Body of pancreas (tissue), 4 donors: ENCODE results near the gene SLC7A4. TPM values are rescaled to one million over a fixed set of nuclear protein-coding genes. Genes with fewer than 3 reads are reported as not detected.

Experiments used
- ATAC-seq: fragments of 150-250 bp; one replicate; pipeline ENCODE4 v1.9.1; 2016
- DNase-seq, 4 donors: peaks; one replicate each; pipeline ENCODE4 v3.0.0-alpha.2; 2019
- H3K27ac ChIP-seq, 4 donors: fragments of 200-600 bp; sonication (generic); 1 replicate in 3 of 4; 2 replicates in 1 of 4; pipeline versions ENCODE4 v1.5.1 to v1.6.1; 2016 to 2019; ENCODE audit warnings: mild to moderate bottlenecking in 1 of 4, mixed read lengths in 1 of 4, moderate library complexity in 1 of 4
- H3K27me3 ChIP-seq, 2 donors: fragments of 200-600 bp; sonication (generic); one replicate each; pipeline ENCODE4 v1.6.0; 2016; ENCODE audit warnings: mild to moderate bottlenecking in 1 of 2
- H3K36me3 ChIP-seq, 2 donors: fragments of 200-600 bp; sonication (generic); replicated peaks in 1 of 2; 2 replicates each; pipeline ENCODE4 v1.5.1; 2016; ENCODE audit warnings: low read depth in 2 of 2; ENCODE audit not compliant: insufficient read depth in 1 of 2
- H3K4me1 ChIP-seq: fragments of 200-600 bp; sonication (generic); one replicate; pipeline ENCODE4 v1.6.0; 2016
- H3K4me3 ChIP-seq, 2 donors: fragments of 200-600 bp; sonication (generic); 1 replicate in 1 of 2; 2 replicates in 1 of 2; pipeline ENCODE4 v1.5.1; 2016 to 2019
- H3K9me3 ChIP-seq, 3 donors: fragments of 200-600 bp; sonication (generic); 1 replicate in 2 of 3; 2 replicates in 1 of 3; pipeline ENCODE4 v1.5.1; 2016
- POLR2A ChIP-seq, 3 donors: fragments of 450-650 bp; IDR thresholded peaks; one replicate each; pipeline ENCODE4 v1.6.1; 2016; ENCODE audit warnings: antibody characterized with exemption in 3 of 3, mild to moderate bottlenecking in 2 of 3
- WGBS, 2 donors: methylation state at CpG; one replicate each; pipeline ENCODE4 v1.1.5; 2017; 5-methylcytosine and 5-hydroxymethylcytosine counted together
- intact Hi-C: fragments of 100-400 bp; cut with DNase I; formaldehyde crosslinking; loops from one replicate; pipeline ENCODE4 v1.15.1; 2023
- total RNA-seq, 2 donors: library from RNA; depleted of rRNA; stranded (reverse); fragments of >200 nt; gene quantifications; one replicate each; pipeline ENCODE4 v1.1.0, GENCODE V29; 2016
- TF ChIP-seq, protein P1 (sequence below), 7 experiments: fragments of 450-650 bp in 4 of 7; fragments of 200-600 bp in 3 of 7; sonication (generic) in 3 of 7; IDR thresholded peaks; one replicate each; pipeline ENCODE4 v1.5.1; 2016 to 2019; ENCODE audit warnings: antibody characterized with exemption in 7 of 7

The SLC7A4 gene
- total RNA-seq, 2 donors from 2014 or later = 1.3 to 1.8 TPM

DNA sequence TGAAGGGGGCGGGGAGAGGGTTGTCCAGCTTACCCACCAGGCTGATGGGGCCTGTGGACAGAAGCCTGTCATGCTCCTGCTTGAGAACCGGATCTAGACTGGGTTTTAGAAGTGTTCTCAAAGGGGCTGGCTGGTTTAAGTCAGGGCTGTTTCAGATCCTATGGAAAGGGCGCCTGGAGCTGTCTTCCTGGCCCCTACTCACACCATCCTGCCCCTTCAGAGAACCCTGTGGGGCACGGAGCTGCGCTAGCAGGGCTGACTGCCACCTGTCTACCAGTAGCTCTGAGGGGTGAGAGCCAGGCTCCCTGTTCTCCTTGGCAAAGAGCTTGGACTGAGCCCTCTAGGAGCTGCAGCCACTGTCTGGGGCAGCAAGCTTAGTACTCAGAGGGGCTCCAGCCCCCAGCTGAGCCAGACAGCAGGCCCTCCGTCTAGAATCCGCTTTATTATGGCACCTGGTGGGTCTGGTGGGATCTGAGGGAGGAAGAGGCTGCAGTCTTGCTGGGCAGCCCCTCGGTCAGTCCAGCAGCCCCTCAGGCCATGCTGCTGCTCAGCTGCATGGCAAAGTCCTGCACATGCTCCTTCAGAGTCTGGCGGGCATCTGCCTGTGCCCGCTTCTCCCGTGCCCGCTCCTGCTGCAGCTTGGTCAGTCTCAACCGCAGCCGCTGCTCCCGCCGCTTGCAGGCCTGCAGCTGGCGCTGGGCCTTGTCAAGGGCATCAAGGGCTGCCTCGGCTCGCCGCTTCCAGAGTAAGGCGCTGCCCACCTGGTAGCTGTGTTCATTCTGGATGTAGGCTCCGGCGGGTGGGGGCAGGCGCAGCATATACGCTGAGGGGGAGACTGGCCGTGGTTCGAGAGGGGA, 32.8 kb downstream of the SLC7A4 start:
- H3K36me3 ChIP-seq = peaks cover 0 to 6% of the 10 kb centered on the region in 2 donors
- H3K4me3 ChIP-seq = no peak overlapping the region
- ATAC-seq (no peak), DNase-seq (no peak)
- H3K4me1 ChIP-seq = peaks cover 35% of the 10 kb centered on the region
- intact Hi-C loops = no loop called here
- TF ChIP-seq, protein P1, sequence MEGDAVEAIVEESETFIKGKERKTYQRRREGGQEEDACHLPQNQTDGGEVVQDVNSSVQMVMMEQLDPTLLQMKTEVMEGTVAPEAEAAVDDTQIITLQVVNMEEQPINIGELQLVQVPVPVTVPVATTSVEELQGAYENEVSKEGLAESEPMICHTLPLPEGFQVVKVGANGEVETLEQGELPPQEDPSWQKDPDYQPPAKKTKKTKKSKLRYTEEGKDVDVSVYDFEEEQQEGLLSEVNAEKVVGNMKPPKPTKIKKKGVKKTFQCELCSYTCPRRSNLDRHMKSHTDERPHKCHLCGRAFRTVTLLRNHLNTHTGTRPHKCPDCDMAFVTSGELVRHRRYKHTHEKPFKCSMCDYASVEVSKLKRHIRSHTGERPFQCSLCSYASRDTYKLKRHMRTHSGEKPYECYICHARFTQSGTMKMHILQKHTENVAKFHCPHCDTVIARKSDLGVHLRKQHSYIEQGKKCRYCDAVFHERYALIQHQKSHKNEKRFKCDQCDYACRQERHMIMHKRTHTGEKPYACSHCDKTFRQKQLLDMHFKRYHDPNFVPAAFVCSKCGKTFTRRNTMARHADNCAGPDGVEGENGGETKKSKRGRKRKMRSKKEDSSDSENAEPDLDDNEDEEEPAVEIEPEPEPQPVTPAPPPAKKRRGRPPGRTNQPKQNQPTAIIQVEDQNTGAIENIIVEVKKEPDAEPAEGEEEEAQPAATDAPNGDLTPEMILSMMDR (IDR thresholded peaks at IDR 0.05) = no peak
- H3K27me3 ChIP-seq = no peaks in the 10 kb centered on the region
- H3K9me3 ChIP-seq = no peaks in the 10 kb centered on the region
- no peak overlapping the region for H3K27ac ChIP-seq
- WGBS, 2 donors = 90% methylated on average over 16 to 24 of the region's 27 CpGs

DNA sequence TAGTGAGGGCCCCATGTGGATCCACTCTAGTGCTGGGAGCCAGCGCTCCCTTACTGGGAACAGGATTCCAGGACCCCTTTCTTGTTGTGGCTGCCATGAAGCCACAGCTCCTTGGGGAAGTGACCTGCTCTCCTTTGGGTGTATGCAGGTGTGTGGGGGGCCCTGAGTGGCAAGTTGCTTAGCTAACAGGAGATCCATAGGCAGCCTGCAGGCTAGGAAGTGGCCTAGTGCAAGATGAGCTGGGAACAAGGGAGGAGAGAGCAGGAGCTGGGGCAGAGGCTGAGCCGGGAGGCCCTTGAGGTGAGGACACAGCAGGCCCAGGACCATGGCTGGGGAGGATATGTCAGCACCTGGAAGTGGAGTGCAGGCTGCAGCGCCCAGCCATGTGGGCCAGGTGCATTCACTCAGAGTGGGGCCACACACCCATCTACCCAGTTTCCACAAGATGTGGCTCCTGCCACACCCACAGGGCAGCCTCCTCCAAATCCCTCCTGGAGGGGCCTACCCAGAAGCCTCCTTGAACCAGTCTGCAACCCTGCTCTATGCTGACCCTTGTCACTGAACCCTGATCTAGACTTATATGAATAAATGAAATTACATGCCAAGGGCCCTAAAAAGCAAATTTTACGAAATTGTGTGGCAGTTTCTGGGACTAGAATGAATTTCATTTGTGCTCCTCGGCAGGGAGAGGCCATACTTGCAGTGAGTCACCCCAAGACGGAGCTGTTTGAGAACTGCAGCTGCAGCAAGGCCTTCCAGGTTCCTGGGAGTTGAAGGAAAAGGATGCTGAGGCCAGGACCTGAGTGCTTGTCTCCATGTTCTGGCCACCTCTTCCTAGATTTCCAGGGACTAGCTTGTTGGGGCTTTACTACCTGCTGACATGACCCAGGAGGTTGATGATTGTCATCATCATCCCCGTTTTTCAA, 33.7 kb downstream of the SLC7A4 start:
- Histone ChIP-seq H3K36me3 (peaks cover 0 to 9% of the 10 kb centered on the region in 2 donors), H3K4me3 (no peak overlapping the region), H3K9me3 (no peaks in the 10 kb centered on the region), H3K4me1 (peaks cover 31% of the 10 kb centered on the region), H3K27ac (peak overlapping the region in 1 of 4 donors; percentile 0), H3K27me3 (no peaks in the 10 kb centered on the region)
- no peak for DNase-seq
- intact Hi-C loops = no loop called here
- ATAC-seq = no peak
- TF ChIP-seq, protein P1 (IDR thresholded peaks at IDR 0.05) = no peak
- TF ChIP-seq POLR2A (IDR thresholded peaks at IDR 0.05) = peak in 1 of 3 donors; percentile 9
- 53 to 67% methylated on average over 4 to 7 of the region's 7 CpGs for WGBS, 2 donors

DNA sequence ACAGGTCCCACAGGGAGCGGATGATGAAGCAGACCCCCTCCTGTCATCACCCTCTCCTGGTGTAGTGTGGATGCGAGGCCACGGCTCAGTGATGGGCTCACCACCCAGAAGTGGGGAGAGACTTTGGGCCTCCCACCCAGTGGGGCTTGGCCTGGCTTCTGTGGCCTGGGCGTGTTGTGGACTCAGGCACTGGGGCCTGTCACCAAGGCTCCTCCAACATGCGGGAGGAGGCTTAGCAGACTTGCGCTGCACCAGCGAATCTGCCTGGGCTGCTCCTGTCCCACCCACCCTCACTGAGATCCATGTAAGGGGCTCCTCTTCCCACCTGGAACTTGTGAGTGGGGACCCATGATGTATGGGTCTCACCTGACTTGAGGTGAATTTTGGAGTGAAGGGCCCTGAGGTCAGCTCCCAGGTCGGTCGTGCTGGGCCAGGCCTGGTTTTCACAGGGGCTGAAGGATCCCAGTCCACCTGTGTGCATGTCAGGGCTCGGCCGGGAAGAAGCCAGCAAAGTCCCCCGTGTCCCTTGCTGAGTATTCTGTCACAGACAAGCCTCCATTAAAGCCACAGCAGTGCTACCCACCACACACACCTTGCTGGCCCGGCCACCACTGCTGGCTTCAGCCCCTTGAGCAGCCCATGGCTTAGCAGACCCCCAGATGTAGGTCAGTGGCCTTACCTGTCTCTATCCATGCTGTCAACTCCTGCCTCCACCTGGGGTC, 34.7 kb downstream of the SLC7A4 start:
- intact Hi-C loops = no loop called here

More for the DNA sequence above, 34.7 kb downstream of the SLC7A4 start:
- 80 to 84% methylated on average over 6 to 13 of the region's 13 CpGs for WGBS, 2 donors
- no peak for ATAC-seq
- Histone ChIP-seq H3K36me3 (peaks cover 5 to 10% of the 10 kb centered on the region in 2 donors), H3K4me1 (peaks cover 21% of the 10 kb centered on the region), H3K27ac (peak overlapping the region in 1 of 4 donors; percentile 0), H3K27me3 (no peaks in the 10 kb centered on the region), H3K4me3 (no peak overlapping the region), H3K9me3 (no peaks in the 10 kb centered on the region)
- TF ChIP-seq, protein P1 (IDR thresholded peaks at IDR 0.05) = no peak
- no peak for TF ChIP-seq POLR2A (IDR thresholded peaks at IDR 0.05)
- DNase-seq = no peak
